Activated naive CD4-positive, alpha-beta T cell treated with anti-CD3 and anti-CD28 coated beads, Interleukin-2, amount 50 U/mL, for 24 hours (primary cell): ENCODE results near the gene PRLR.
A peak's percentile ranks its signal among the peaks of the same experiment; 100 is the strongest.
"Not testable (repeated sequence)": the region's sequence is repeated elsewhere in the genome, so short reads cannot be mapped to it uniquely, and the experiment has no call there.

Experiments
- H3K27ac Mint-ChIP-seq: one replicate; pipeline ENCODE4 v1.8.0; 2021; ENCODE audit warnings: mild to moderate bottlenecking, mixed read lengths
- H3K27me3 Mint-ChIP-seq: one replicate; pipeline ENCODE4 v1.8.0; 2021; ENCODE audit warnings: mixed read lengths
- H3K36me3 Mint-ChIP-seq: one replicate; pipeline ENCODE4 v1.8.0; 2021; ENCODE audit warnings: mixed read lengths
- H3K4me1 Mint-ChIP-seq: one replicate; pipeline ENCODE4 v1.8.0; 2021; ENCODE audit warnings: mixed read lengths
- H3K4me3 Mint-ChIP-seq: one replicate; pipeline ENCODE4 v1.8.0; 2021; ENCODE audit warnings: mild to moderate bottlenecking, mixed read lengths
- H3K9me3 Mint-ChIP-seq: one replicate; pipeline ENCODE4 v1.8.0; 2021; ENCODE audit warnings: mixed read lengths

Gene PRLR

DNA sequence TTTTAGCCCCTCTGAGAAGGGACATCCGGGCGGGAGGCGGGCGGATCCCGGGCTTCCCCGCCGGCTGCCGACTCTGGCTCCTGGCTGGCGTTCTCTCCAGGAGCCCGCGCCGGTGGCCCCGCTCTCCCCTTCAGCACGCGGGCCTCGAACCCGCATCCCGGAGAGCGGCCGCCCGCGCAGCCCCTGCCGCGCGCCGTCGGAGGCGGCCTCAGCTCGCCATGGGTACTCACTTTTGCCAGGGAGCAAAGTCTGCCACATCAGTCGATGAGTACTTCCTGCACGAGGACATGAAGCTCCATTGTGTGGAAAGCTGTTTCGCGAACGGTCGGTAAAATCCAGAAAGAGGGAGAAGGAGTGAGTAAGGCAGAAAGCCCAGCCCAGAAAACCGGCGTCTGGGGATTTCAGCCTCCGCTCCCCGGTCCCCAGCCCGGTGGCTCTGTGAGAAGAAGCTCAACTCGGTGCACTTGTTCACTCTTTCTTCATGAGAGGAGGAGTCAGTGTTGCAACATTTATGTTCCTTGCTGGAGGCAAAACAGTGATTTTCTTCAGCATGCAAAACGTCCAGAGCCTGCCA lies at the start of gene PRLR:
Gene PRLR (minus strand): TSS at position 450 of the 574 bp plus-strand sequence. CDS start 140,867 bp downstream, outside the sequence.
- Mint-ChIP-seq H3K27me3 (peaks cover 53% of the 10 kb centered on the region), H3K27ac (no peak within 1 kb of the TSS), H3K4me1 (peaks cover 12% of the 10 kb centered on the region), H3K4me3 (peak within 1 kb of the TSS; percentile 77), H3K36me3 (no peaks in the 10 kb centered on the region), H3K9me3 (no peaks in the 10 kb centered on the region)

DNA sequence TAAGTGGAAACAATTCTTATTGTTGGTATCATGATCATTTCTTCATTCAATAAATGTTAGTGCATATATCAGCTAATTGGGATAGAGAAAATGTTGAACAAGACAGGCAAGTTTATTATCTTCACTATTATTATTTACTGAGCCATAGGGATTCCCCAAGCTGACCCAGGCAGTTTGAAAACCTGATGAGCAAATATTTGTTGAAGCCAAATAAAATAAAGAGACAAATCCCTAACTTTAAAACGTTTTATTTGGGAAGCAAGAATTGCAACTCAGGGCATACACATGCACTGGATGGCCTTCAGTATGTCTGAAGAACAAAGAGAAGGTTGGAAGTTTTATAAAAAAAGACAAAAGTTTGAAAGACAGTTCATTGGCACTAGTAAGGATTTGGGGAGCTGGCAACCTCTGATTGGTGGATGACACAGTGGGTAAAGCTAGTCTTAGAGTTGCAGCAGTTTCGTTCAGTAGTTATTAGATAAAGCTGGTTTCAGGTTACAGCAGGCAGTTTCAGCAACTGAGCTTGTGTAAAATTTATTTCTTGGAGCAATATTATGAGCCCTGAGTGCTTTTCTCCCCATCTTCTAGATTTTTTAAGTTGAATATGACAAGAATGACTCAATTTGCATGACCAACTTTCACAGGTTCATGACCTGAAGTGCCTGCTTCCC lies 44.7 kb upstream of the PRLR start:
- Mint-ChIP-seq H3K4me3 (no peak overlapping the region), H3K27ac (no peak overlapping the region), H3K36me3 (no peaks in the 10 kb centered on the region), H3K9me3 (peaks cover 7% of the 10 kb centered on the region), H3K4me1 (no peaks in the 10 kb centered on the region), H3K27me3 (peaks cover 10% of the 10 kb centered on the region)

DNA sequence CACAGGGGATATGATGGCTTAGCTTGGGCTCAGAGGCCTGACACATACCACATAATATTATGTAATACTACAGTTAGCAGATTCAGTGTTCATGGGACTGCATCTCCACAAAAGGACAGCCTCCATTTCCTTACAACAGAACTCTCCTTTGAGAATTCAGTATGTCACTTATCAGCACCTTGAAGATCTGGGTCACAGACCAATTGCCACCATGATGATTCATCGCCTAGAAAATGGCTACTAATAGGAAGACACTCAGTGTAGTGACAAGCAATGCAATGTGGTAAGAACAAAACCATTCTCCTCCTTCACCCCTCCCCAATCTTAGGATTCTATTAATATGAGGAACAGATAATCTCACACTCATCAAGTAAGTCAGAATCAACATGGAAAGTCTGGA lies 38.7 kb upstream of the PRLR start:
- Mint-ChIP-seq H3K27ac (no peak overlapping the region), H3K36me3 (no peaks in the 10 kb centered on the region), H3K27me3 (peaks cover 8% of the 10 kb centered on the region), H3K9me3 (no peaks in the 10 kb centered on the region), H3K4me1 (no peaks in the 10 kb centered on the region), H3K4me3 (no peak overlapping the region)

DNA sequence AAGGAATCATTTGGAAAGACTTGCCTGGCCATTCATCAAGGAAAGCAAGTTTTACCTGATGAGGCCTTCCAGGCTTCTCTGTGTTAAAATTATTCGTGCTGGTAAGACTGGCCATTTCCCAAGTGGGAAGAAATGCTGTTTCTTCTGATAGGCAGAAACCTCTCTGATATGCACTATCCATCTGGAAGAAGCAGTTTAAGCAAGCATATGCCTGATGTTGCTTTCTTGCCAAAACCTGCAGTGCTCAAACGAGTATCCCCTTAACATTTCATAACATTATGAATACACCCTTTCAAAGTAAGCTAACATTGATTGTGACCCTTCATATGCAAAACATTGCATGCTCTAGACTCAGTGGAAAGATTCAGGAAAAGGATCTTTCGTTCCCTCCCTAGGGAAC lies 36.0 kb upstream of the PRLR start:
- no peaks in the 10 kb centered on the region for H3K9me3 Mint-ChIP-seq
- H3K27me3 Mint-ChIP-seq, result peaks cover 8% of the 10 kb centered on the region
- H3K4me1 Mint-ChIP-seq, result no peaks in the 10 kb centered on the region

DNA sequence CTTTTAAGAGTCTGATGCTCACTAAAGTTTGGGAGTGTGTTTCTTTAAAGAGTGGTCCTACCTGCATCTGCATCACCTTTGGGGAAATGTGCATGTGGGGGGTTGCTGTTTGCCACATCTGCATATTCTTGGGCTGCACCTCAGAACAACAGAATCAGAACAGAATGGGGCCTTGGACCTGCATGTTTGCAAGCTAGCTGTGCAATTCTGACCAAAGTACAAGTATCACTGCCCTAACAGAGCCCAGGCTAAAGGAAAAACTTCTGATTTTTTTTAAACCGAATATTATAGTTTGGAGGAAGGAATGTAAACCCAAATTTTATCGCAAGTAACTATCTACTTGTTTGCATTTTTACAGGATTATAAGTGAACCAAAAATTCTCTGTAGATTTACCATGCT lies 34.2 kb upstream of the PRLR start:
- H3K36me3 Mint-ChIP-seq, result no peaks in the 10 kb centered on the region
- H3K4me3 Mint-ChIP-seq, result no peak overlapping the region
- no peaks in the 10 kb centered on the region for H3K9me3 Mint-ChIP-seq
- H3K4me1 Mint-ChIP-seq, result no peaks in the 10 kb centered on the region
- peaks cover 8% of the 10 kb centered on the region for H3K27me3 Mint-ChIP-seq
- H3K27ac Mint-ChIP-seq, result no peak overlapping the region

More for the DNA sequence above, 36.0 kb upstream of the PRLR start:
- Mint-ChIP-seq H3K27ac (no peak overlapping the region), H3K4me3 (no peak overlapping the region), H3K36me3 (no peaks in the 10 kb centered on the region)

DNA sequence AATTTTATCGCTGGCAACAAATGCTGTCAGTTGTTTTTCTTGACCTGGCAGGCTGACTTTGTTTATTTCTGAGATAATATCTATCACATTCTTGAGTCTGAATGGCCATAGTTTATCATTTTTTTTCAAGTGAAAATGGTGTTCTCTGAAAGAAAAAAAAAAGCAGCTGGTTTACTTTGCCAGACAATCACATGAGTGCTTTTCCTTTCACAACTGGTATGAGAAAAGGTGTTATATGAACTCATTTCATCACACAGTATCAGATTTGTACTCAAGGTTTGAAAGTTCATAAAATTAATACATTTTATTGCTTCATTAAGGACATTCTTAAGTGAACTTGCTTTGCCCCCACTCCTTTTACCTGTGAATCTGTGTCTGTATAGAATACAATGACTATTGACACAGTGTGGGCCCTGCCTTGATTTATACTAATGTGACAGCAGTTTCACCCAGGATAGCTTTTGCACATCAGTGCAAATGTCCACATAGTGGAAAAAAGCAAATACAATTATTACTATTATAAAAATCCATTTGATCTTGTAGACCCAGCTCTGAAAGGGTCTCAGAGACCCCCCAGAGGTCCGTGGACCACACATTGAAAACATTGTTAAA lies 33.1 kb upstream of the PRLR start:
- Mint-ChIP-seq H3K4me3 (no peak overlapping the region), H3K4me1 (no peaks in the 10 kb centered on the region), H3K9me3 (no peaks in the 10 kb centered on the region), H3K36me3 (no peaks in the 10 kb centered on the region), H3K27me3 (peaks cover 5% of the 10 kb centered on the region), H3K27ac (no peak overlapping the region)

DNA sequence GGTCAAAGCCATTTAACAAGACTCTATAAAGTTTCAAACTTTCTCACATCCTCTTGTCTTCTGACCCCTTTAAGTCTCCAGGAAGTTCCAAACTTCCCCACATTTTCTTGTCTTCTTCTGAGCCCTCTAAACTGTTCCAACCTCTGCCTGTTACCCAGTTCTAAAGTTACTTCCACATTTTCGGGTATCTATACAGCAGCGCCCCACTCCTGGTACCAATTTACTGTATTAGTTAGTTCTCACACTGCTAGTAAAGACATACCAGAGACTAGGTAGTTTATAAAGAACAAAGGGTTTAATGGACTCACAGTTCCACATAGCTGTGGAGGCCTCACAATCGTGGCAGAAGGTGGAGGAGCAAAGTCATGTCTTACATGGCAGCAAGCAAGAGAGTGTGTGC lies 23.3 kb upstream of the PRLR start:
- no peak overlapping the region for H3K4me3 Mint-ChIP-seq
- H3K36me3 Mint-ChIP-seq, result no peaks in the 10 kb centered on the region
- H3K9me3 Mint-ChIP-seq, result no peaks in the 10 kb centered on the region
- H3K4me1 Mint-ChIP-seq, result no peaks in the 10 kb centered on the region
- no peaks in the 10 kb centered on the region for H3K27me3 Mint-ChIP-seq
- H3K27ac Mint-ChIP-seq, result no peak overlapping the region

DNA sequence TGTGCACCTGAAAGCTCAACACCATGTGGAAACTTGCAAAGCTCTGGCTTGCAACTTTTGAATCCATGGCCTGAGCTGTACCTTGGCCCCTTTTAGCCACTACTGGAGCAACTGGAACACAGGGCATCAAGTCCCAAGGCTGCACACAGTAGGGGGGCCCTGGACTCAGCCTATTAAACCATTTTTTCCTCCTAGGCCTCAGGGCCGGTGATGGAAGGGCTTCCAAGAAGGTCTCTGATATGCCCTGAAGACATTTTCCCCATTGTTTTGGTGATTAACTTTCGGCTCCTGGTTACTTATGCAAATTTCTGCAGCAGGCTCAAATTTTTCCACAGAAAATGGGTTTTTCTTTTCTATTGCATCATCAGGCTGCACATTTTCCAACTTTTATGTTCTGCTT lies 22.7 kb upstream of the PRLR start:
- Mint-ChIP-seq H3K4me1 (no peaks in the 10 kb centered on the region), H3K27me3 (no peaks in the 10 kb centered on the region), H3K4me3 (no peak overlapping the region), H3K27ac (no peak overlapping the region), H3K36me3 (no peaks in the 10 kb centered on the region), H3K9me3 (no peaks in the 10 kb centered on the region)

DNA sequence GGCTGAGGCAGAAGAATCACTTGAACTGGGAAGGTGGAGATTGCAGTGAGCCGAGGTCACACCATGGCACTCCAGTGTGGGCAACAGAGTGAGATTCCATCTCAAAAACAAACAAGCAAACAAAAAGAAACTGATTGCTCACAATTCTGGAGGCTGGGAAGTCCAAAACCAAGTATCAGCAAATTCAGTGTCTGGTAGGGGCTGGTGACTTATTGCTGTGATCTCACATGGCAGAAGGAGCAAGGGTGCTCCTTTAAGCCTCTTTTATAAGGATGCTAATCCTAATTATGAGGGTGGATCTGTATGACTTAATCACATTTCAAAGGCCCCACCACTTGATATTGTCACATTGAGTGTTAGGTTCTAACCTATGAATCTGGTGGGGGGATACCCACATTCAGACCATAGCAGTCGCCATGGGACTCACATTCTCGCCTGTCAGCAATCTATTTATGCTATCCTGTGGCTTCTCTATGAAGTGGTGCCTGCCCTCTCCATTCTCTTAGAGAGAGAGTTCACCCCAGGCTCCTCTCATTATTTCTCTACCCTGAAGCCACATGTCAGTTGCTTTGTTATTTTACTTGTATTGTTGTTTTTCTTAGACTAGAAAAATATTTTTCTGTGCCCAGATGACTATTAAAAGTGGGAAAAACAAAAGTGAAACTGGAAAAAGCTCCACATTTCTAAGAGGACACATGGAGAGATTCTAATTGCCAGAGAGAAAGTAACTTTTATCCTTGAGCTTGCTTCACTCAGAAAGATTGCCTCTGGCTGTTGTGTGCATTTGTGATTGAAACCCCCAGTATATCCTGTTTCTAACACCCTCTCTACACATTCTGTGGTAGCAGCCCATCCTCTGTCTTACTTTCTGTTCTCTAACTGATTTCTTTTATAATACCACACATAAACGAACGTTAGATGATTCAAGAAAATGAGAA lies 18.8 kb upstream of the PRLR start:
- no peak overlapping the region for H3K27ac Mint-ChIP-seq
- peaks cover 2% of the 10 kb centered on the region for H3K27me3 Mint-ChIP-seq
- no peaks in the 10 kb centered on the region for H3K4me1 Mint-ChIP-seq
- no peaks in the 10 kb centered on the region for H3K9me3 Mint-ChIP-seq
- H3K4me3 Mint-ChIP-seq, result no peak overlapping the region
- no peaks in the 10 kb centered on the region for H3K36me3 Mint-ChIP-seq

DNA sequence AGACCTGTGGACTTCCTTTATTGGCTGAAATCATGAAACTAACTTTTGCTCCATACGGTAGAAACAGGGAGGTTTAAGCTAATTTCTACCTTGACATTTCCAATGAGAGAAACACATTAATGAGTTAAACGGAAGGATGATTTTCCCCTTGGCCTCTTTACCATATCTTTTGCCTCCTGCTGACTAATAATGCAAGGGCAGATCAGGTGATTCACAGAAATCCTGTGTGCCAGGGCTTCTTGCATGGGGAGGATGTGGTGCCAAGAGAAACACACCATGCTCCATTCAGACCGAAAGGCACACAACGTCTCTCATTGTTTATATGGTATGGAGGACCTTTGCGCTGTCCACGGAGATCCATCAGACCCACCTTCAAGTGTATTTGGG lies 17.4 kb upstream of the PRLR start:
- Mint-ChIP-seq H3K9me3 (no peaks in the 10 kb centered on the region), H3K27ac (no peak overlapping the region), H3K4me3 (no peak overlapping the region), H3K27me3 (peaks cover 2% of the 10 kb centered on the region), H3K36me3 (no peaks in the 10 kb centered on the region), H3K4me1 (no peaks in the 10 kb centered on the region)

DNA sequence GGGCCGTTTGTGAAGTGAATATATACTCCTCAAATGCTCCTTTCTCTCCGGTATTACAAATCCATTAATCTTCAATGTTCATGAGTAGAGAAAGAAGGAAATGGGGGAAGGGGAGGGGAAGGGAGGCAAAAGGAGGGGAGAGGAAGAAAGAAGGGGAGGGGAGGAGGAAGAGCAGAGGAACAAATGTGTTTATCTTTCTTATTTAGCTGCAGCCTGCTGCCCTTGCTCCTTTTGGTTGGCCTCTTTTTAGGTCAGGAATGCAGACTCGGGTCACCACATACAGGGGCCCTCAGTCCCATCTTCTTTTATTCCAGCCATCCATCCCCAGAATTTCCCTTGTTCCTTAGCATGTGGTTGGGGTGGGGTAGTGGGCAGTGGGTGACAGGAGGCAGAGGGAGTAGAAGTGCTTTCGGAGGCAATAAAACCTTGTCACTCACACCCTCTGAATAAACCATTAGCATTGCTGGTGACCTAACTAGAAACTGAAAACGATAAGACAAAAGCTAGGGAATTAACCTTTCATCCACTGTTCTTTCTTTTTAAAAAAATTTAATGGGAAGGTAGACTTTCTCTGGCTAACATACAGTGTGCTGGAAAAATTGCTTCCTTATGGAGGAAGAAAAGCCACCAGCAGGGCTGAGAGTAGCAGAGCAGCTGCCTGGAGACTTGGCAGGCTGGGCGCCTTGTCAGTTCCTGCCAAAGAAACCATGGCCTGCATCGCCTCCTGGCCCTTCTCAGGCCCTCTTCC lies 16.8 kb upstream of the PRLR start:
- Mint-ChIP-seq H3K27me3 (peaks cover 5% of the 10 kb centered on the region), H3K36me3 (no peaks in the 10 kb centered on the region), H3K27ac (no peak overlapping the region), H3K4me1 (no peaks in the 10 kb centered on the region), H3K4me3 (no peak overlapping the region), H3K9me3 (no peaks in the 10 kb centered on the region)

DNA sequence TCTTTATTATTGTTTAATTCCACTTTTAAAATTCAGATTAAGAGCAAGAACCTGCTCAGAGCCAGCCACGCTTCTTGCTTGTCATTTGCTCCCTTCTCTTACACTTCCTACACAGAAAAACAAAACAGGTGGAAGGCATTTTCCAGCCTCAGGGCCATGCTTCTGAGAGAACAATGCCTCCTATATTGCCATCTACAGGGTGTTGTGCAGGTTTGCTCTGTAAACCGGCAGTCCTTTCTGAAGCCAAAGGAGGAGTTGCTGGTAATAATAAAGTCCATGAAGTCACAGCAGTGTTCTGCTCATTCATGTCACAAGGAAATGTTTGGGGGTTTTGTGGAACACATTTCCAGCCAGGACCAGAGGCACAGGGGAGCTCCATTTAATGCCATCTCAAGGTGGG lies 16.1 kb upstream of the PRLR start:
- Mint-ChIP-seq H3K27me3 (peaks cover 5% of the 10 kb centered on the region), H3K4me1 (no peaks in the 10 kb centered on the region), H3K27ac (no peak overlapping the region), H3K9me3 (no peaks in the 10 kb centered on the region), H3K4me3 (no peak overlapping the region), H3K36me3 (no peaks in the 10 kb centered on the region)

DNA sequence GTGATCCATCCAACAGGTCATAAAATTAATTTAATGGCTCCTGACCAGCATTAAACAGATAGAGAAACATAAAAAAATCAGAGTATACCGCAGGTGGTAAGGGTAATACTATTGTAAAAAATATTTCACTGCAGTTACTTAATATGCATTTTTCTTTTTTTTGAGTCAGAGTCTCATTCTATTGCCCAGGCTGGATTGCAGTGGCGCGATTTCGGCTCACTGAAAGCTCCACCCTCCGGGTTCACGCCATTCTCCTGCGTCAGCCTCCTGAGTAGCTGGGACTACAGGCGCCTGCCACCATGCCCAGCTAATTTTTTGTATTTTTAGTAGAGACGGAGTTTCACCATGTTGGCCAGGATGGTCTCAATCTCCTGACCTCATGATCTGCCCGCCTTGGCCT lies 15.1 kb upstream of the PRLR start:
- H3K4me3 Mint-ChIP-seq, H3K4me1 Mint-ChIP-seq, H3K27ac Mint-ChIP-seq, H3K36me3 Mint-ChIP-seq, H3K27me3 Mint-ChIP-seq, H3K9me3 Mint-ChIP-seq: not testable (repeated sequence)

DNA sequence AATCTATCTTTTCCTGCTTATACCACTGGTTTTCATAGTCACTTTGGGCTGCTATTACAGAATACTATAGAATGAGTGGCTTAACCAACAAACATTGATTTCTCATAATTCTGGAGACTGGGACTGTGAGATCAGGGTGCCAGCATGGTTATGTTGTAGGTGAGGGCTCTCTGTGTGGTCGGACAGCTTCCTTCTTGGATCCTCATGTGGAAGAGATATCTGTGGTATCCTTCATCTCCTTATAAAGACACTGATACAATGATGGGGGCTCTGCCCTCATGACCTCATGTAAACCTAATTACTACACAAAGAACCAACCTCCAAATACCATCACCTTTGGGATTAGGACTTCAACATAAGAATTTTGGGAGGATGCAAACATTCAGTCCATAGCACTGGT lies 13.9 kb upstream of the PRLR start:
- Mint-ChIP-seq H3K9me3 (no peaks in the 10 kb centered on the region), H3K27ac (no peak overlapping the region), H3K4me1 (no peaks in the 10 kb centered on the region), H3K27me3 (peaks cover 5% of the 10 kb centered on the region), H3K4me3 (no peak overlapping the region), H3K36me3 (no peaks in the 10 kb centered on the region)

DNA sequence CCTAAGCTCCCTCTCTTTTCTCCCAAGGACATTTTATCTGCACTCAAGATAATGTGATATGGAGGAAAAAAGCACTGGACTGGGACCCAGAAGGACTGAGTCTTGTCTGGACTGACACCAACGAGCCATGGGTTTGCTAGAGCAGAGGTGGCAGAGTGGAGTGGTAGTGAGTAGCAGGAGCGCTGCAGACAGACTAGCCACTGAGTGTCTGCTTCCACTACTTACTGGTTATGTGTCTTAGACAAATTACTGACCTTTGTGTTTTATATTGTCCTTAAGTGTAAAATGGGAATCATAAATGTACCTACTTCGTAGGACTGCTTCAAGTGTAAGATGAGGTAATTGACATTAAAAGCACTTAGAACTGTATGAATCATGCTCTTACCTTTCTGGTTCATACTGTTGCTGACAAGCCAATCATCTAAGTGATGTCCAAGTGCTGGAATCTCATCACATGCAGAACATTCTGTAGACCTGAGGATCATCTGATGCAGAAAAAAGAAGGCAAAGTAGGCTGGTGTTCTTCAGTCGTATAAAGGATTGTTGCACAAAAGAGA lies 12.5 kb upstream of the PRLR start:
- no peaks in the 10 kb centered on the region for H3K4me1 Mint-ChIP-seq
- H3K9me3 Mint-ChIP-seq, result no peaks in the 10 kb centered on the region
- no peak overlapping the region for H3K4me3 Mint-ChIP-seq
- peaks cover 5% of the 10 kb centered on the region for H3K27me3 Mint-ChIP-seq
- H3K27ac Mint-ChIP-seq, result no peak overlapping the region
- no peaks in the 10 kb centered on the region for H3K36me3 Mint-ChIP-seq
